Choroid plexus epithelial cell (primary cell): ENCODE results near the gene VCL.

Experiments
- DNase-seq: peaks from one replicate; pipeline ENCODE4 v3.0.0-alpha.2; 2010; ENCODE audit warnings: low read depth
- H3K4me3 ChIP-seq: 2 replicates; pipeline ENCODE4 v1.5.1; 2011; ENCODE audit warnings: low read depth, mild to moderate bottlenecking, control low read depth, low read length, moderate library complexity
- CTCF ChIP-seq: conservative IDR thresholded peaks from 2 replicates; pipeline ENCODE4 v1.5.1; 2011; ENCODE audit warnings: low read depth, mild to moderate bottlenecking, control low read depth, inconsistent platforms, low read length, moderate library complexity

VCL gene

GRCh38 chr10:73967022-73967429, 30.9 kb upstream of the VCL start:
- DNase-seq, result no peak
- no peak for TF ChIP-seq CTCF
- no peak overlapping the region for H3K4me3 ChIP-seq

GRCh38 chr10:73967544-73967943, 30.4 kb upstream of the VCL start:
- H3K4me3 ChIP-seq, result no peak overlapping the region
- DNase-seq, result no peak
- TF ChIP-seq CTCF, result no peak

- no peak for TF ChIP-seq CTCF
- peak; percentile 36 for DNase-seq
- H3K4me3 ChIP-seq, result no peak overlapping the region
Observed at GRCh38 chr10:73968098-73968521, 29.8 kb upstream of the VCL start.

GRCh38 chr10:73969224-73969841, 28.6 kb upstream of the VCL start:
- no peak for TF ChIP-seq CTCF
- H3K4me3 ChIP-seq, result no peak overlapping the region
- peak; percentile 77 for DNase-seq

GRCh38 chr10:73970845-73971244, 27.1 kb upstream of the VCL start:
- DNase-seq, result no peak
- H3K4me3 ChIP-seq, result no peak overlapping the region
- no peak for TF ChIP-seq CTCF

GRCh38 chr10:73971636-73972354, 26.1 kb upstream of the VCL start:
- TF ChIP-seq CTCF, result no peak
- DNase-seq, result no peak
- no peak overlapping the region for H3K4me3 ChIP-seq

- H3K4me3 ChIP-seq, result no peak overlapping the region
- DNase-seq, result no peak
- TF ChIP-seq CTCF, result no peak
Observed at GRCh38 chr10:73973427-73973826, 24.5 kb upstream of the VCL start.
